Neural cell (in vitro differentiated cells): ENCODE measurements around the gene NUP54. TPM values are rescaled to one million over a fixed set of nuclear protein-coding genes. Genes with fewer than 3 reads are reported as not detected.

Experiments
- H2AFZ ChIP-seq: fragments of 200-600, 300-800 bp; sonication (generic), shearing (Covaris generic); 2 replicates; pipeline ENCODE4 v1.6.0; 2014; ENCODE audit warnings: low read depth, mild to moderate bottlenecking, antibody characterized with exemption, low read length, moderate library complexity
- H3F3A ChIP-seq: fragments of 200-600 bp; shearing (Covaris generic); 2 replicates; pipeline ENCODE4 v1.6.1; 2016; ENCODE audit warnings: mild to moderate bottlenecking, moderate library complexity, mixed read lengths, antibody characterized with exemption, low read length; ENCODE audit not compliant: insufficient read depth, poor library complexity, severe bottlenecking
- H3K27ac ChIP-seq: fragments of 200-600, 300-800 bp; sonication (generic), shearing (Covaris generic); 2 replicates; pipeline ENCODE4 v1.5.1; 2014; ENCODE audit warnings: mild to moderate bottlenecking, low read length, moderate library complexity
- H3K27me3 ChIP-seq: fragments of 300-800, 200-600 bp; sonication (generic), shearing (Covaris generic); 2 replicates; pipeline ENCODE4 v1.6.0; 2014; ENCODE audit warnings: mild to moderate bottlenecking, low read depth, low read length, moderate library complexity; ENCODE audit not compliant: insufficient read depth
- H3K36me3 ChIP-seq: fragments of 300-800, 200-600 bp; sonication (generic), shearing (Covaris generic); 2 replicates; pipeline ENCODE4 v1.5.1; 2014; ENCODE audit warnings: mild to moderate bottlenecking, antibody characterized with exemption, low read length, moderate library complexity; ENCODE audit not compliant: insufficient read depth
- H3K4me2 ChIP-seq: fragments of 300-800, 200-600 bp; sonication (generic), shearing (Covaris generic); 2 replicates; pipeline ENCODE4 v1.6.0; 2014; ENCODE audit warnings: mild to moderate bottlenecking, low read length
- H3K4me3 ChIP-seq: fragments of 300-800, 200-600 bp; sonication (generic), shearing (Covaris generic); 2 replicates; pipeline ENCODE4 v1.5.1; 2014; ENCODE audit warnings: mild to moderate bottlenecking, low read length, moderate library complexity
- H3K79me2 ChIP-seq: fragments of 200-600 bp; shearing (Covaris generic); replicated peaks from 2 replicates; pipeline ENCODE4 v1.6.0; 2014; ENCODE audit warnings: mild to moderate bottlenecking, low read length, moderate library complexity; ENCODE audit not compliant: insufficient read depth
- H3K9ac ChIP-seq: fragments of 300-800, 200-600 bp; sonication (generic), shearing (Covaris generic); 2 replicates; pipeline ENCODE4 v1.6.1; 2016; ENCODE audit warnings: mild to moderate bottlenecking, low read length, mixed read lengths
- H3K9me2 ChIP-seq: fragments of 200-600 bp; shearing (Covaris generic); 2 replicates; pipeline ENCODE4 v1.6.1; 2016; ENCODE audit warnings: mild to moderate bottlenecking, low read length, mixed read lengths; ENCODE audit not compliant: insufficient read depth
- H3K9me3 ChIP-seq: fragments of 200-600, 300-800 bp; sonication (generic), shearing (Covaris generic); 2 replicates; pipeline ENCODE4 v1.6.1; 2016; ENCODE audit warnings: mild to moderate bottlenecking, mixed run types, low read length, moderate library complexity, mixed read lengths
- H4K20me1 ChIP-seq: fragments of 200-600 bp; shearing (Covaris generic); 2 replicates; pipeline ENCODE4 v1.6.1; 2016; ENCODE audit warnings: mild to moderate bottlenecking, mixed run types; ENCODE audit not compliant: insufficient read depth
- EP300 ChIP-seq: fragments of 450-650 bp; conservative IDR thresholded peaks from 2 replicates; pipeline ENCODE4 v1.6.1; 2014; ENCODE audit warnings: antibody characterized with exemption, mild to moderate bottlenecking, moderate library complexity; ENCODE audit not compliant: poor library complexity, severe bottlenecking
- EZH2 ChIP-seq: fragments of 200-600, 300-800 bp; shearing (Covaris generic), sonication (generic); IDR thresholded peaks from 2 replicates; pipeline ENCODE4 v1.6.1; 2014; ENCODE audit warnings: antibody characterized with exemption, low read length, borderline replicate concordance, mild to moderate bottlenecking; ENCODE audit not compliant: insufficient read depth, poor library complexity, severe bottlenecking
- MXI1 ChIP-seq: fragments of 450-650 bp; conservative IDR thresholded peaks from 2 replicates; pipeline ENCODE4 v1.6.1; 2014; ENCODE audit warnings: antibody characterized with exemption, mild to moderate bottlenecking; ENCODE audit not compliant: poor library complexity, severe bottlenecking
- POLR2AphosphoS5 ChIP-seq: IDR thresholded peaks from 2 replicates; pipeline ENCODE4 v1.6.1; 2012
- RAD21 ChIP-seq: fragments of 450-650 bp; conservative IDR thresholded peaks from 2 replicates; pipeline ENCODE4 v1.6.1; 2014; ENCODE audit warnings: antibody characterized with exemption, mild to moderate bottlenecking, moderate library complexity
- SMC3 ChIP-seq: fragments of 450-650 bp; conservative IDR thresholded peaks from 2 replicates; pipeline ENCODE4 v1.6.1; 2014; ENCODE audit warnings: antibody characterized with exemption, mild to moderate bottlenecking, moderate library complexity; ENCODE audit not compliant: poor library complexity
- TAF1 ChIP-seq: IDR thresholded peaks from 2 replicates; pipeline ENCODE4 v1.6.1; 2012; ENCODE audit warnings: low read depth
- polyA plus RNA-seq: library from polyadenylated mRNA; depleted of rRNA; stranded (reverse); fragments of >200 nt; gene quantifications from 2 replicates; pipeline ENCODE4 v1.2.3, GENCODE V29; 2014
- TF ChIP-seq, protein P1 (sequence below): IDR thresholded peaks from 2 replicates; pipeline ENCODE4 v1.6.1; 2012; ENCODE audit warnings: borderline replicate concordance
- TF ChIP-seq, protein P2 (sequence below): fragments of 450-650 bp; IDR thresholded peaks from 2 replicates; pipeline ENCODE4 v1.5.1; 2014; ENCODE audit warnings: antibody characterized with exemption, mild to moderate bottlenecking, moderate library complexity; ENCODE audit not compliant: poor library complexity, severe bottlenecking

Gene NUP54
- polyA plus RNA-seq, 1 donor from 2014 or later, result 103 TPM

DNA sequence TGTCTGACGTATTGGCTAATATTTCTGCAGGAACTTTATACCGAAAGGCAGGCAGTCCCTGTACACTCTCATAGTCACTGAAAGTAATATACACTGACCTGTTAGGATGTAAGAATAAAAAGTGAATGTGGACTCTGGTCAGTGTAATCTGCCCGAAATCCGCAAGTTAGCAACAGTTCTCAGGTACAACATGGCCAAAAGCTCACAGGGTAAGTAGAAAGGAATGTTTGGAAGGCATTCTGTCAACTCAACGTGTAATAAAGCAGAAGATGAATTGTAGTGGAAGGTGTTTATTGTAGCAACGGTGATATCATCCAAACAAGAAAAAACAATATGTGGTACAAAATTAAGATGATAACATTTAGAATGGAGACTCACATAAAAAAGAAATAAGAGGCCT lies 26.0 kb upstream of the NUP54 start:
- no peaks in the 10 kb centered on the region for H3K27me3 ChIP-seq
- H3K79me2 ChIP-seq, result no peaks in the 10 kb centered on the region
- TF ChIP-seq RAD21 (no peak), MXI1 (no peak), EZH2 (no peak), POLR2AphosphoS5 (no peak), SMC3 (no peak), EP300 (no peak), TAF1 (no peak)
- TF ChIP-seq, protein P1, sequence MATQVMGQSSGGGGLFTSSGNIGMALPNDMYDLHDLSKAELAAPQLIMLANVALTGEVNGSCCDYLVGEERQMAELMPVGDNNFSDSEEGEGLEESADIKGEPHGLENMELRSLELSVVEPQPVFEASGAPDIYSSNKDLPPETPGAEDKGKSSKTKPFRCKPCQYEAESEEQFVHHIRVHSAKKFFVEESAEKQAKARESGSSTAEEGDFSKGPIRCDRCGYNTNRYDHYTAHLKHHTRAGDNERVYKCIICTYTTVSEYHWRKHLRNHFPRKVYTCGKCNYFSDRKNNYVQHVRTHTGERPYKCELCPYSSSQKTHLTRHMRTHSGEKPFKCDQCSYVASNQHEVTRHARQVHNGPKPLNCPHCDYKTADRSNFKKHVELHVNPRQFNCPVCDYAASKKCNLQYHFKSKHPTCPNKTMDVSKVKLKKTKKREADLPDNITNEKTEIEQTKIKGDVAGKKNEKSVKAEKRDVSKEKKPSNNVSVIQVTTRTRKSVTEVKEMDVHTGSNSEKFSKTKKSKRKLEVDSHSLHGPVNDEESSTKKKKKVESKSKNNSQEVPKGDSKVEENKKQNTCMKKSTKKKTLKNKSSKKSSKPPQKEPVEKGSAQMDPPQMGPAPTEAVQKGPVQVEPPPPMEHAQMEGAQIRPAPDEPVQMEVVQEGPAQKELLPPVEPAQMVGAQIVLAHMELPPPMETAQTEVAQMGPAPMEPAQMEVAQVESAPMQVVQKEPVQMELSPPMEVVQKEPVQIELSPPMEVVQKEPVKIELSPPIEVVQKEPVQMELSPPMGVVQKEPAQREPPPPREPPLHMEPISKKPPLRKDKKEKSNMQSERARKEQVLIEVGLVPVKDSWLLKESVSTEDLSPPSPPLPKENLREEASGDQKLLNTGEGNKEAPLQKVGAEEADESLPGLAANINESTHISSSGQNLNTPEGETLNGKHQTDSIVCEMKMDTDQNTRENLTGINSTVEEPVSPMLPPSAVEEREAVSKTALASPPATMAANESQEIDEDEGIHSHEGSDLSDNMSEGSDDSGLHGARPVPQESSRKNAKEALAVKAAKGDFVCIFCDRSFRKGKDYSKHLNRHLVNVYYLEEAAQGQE, result no peak
- TF ChIP-seq, protein P2, sequence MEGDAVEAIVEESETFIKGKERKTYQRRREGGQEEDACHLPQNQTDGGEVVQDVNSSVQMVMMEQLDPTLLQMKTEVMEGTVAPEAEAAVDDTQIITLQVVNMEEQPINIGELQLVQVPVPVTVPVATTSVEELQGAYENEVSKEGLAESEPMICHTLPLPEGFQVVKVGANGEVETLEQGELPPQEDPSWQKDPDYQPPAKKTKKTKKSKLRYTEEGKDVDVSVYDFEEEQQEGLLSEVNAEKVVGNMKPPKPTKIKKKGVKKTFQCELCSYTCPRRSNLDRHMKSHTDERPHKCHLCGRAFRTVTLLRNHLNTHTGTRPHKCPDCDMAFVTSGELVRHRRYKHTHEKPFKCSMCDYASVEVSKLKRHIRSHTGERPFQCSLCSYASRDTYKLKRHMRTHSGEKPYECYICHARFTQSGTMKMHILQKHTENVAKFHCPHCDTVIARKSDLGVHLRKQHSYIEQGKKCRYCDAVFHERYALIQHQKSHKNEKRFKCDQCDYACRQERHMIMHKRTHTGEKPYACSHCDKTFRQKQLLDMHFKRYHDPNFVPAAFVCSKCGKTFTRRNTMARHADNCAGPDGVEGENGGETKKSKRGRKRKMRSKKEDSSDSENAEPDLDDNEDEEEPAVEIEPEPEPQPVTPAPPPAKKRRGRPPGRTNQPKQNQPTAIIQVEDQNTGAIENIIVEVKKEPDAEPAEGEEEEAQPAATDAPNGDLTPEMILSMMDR, result no peak
- H3K4me3 ChIP-seq, result no peak overlapping the region
- no peaks in the 10 kb centered on the region for H3K9me2 ChIP-seq
- no peaks in the 10 kb centered on the region for H4K20me1 ChIP-seq
- no peaks in the 10 kb centered on the region for H3K9me3 ChIP-seq
- H3K27ac ChIP-seq, result no peak overlapping the region
- no peak overlapping the region for H3K9ac ChIP-seq
- H3K4me2 ChIP-seq, result no peak overlapping the region
- peaks cover 3% of the 10 kb centered on the region for H3K36me3 ChIP-seq
- H2AFZ ChIP-seq, result no peak overlapping the region
- no peaks in the 10 kb centered on the region for H3F3A ChIP-seq

DNA sequence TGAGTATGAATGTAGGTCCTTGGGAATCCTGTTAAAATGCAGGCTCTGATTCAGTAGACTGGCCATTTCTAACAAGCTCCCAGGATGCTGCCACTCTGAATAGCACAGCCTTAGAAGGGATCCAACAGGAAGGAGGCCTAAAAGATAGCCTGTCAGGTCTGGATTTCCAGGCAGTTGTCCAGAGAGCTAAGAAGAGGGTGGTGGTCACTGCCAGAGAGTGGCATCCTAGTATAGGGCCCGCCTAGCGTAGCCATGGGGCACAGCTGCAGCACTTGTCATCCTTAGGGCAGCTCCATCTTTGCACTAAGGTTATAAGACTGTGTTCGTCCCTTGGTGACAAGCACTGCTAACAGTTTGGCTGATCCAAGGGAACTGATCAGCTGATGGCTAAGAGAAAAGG lies 20.5 kb upstream of the NUP54 start:
- Histone ChIP-seq H3K4me2 (no peak overlapping the region), H3K36me3 (peaks cover 10% of the 10 kb centered on the region), H3K79me2 (no peaks in the 10 kb centered on the region), H4K20me1 (no peaks in the 10 kb centered on the region), H3K9me3 (no peaks in the 10 kb centered on the region), H3K9ac (no peak overlapping the region), H3F3A (no peaks in the 10 kb centered on the region), H3K27me3 (no peaks in the 10 kb centered on the region), H3K27ac (no peak overlapping the region), H3K9me2 (no peaks in the 10 kb centered on the region), H3K4me3 (no peak overlapping the region), H2AFZ (no peak overlapping the region)
- TF ChIP-seq RAD21, result no peak
- TF ChIP-seq SMC3, result no peak
- TF ChIP-seq POLR2AphosphoS5, result no peak
- TF ChIP-seq TAF1, result no peak
- no peak for TF ChIP-seq EZH2
- TF ChIP-seq, protein P1, result no peak
- TF ChIP-seq EP300, result no peak
- no peak for TF ChIP-seq MXI1
- TF ChIP-seq, protein P2, result no peak
